ENCODE data around the gene MYOCD.

DNA sequence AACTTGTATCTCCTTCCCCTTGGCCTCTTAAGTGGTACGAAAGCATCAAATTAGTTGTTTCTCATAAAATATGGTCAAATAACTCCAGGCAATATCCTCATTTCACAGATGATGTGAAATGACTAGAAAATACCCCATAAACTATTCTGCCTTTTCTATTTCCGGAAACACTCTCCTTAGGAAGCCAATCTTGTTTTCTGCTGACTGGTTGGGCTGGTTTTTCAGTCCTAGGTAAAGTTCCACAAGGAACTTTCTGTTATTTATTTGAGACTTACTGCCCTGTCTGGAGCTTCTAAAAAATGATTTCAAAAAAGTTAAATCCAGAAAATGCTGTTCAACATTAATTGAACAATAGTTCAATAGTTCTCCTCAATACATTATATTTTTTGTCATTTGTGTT lies 7.3 kb downstream of the MYOCD start:
- TF ChIP-seq, protein P1, sequence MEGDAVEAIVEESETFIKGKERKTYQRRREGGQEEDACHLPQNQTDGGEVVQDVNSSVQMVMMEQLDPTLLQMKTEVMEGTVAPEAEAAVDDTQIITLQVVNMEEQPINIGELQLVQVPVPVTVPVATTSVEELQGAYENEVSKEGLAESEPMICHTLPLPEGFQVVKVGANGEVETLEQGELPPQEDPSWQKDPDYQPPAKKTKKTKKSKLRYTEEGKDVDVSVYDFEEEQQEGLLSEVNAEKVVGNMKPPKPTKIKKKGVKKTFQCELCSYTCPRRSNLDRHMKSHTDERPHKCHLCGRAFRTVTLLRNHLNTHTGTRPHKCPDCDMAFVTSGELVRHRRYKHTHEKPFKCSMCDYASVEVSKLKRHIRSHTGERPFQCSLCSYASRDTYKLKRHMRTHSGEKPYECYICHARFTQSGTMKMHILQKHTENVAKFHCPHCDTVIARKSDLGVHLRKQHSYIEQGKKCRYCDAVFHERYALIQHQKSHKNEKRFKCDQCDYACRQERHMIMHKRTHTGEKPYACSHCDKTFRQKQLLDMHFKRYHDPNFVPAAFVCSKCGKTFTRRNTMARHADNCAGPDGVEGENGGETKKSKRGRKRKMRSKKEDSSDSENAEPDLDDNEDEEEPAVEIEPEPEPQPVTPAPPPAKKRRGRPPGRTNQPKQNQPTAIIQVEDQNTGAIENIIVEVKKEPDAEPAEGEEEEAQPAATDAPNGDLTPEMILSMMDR (IDR thresholded peaks at IDR 0.05; ENCODE audit: borderline replicate concordance, extremely low read depth, low read length, poor library complexity, severe bottlenecking) = no peak
- no peak for TF ChIP-seq EZH2 (IDR thresholded peaks at IDR 0.05; ENCODE audit: borderline replicate concordance, low read depth, low read length, severe bottlenecking)
